ENCODE data around the gene TSPO2.

DNA sequence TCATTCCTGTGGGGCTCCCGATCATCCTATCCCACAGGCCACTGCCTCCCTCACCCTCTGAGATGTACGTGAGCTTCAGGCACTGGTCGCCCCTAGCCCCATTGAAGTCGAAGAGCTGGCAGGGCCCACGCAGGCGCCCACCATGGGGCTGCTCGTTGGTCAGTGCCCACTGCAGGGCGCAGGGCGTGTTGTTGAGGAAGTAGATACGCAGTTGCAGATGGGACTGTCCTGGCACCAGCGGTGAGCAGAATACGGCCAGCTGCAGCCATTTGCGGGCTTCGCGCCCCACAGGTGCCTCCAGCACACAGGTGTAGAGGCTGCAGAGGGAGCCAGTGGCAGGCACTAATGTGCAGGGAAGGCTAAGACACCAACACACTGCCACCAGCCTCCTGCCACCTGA, 9.4 kb upstream of the TSPO2 start:
- TF ChIP-seq, protein P1, sequence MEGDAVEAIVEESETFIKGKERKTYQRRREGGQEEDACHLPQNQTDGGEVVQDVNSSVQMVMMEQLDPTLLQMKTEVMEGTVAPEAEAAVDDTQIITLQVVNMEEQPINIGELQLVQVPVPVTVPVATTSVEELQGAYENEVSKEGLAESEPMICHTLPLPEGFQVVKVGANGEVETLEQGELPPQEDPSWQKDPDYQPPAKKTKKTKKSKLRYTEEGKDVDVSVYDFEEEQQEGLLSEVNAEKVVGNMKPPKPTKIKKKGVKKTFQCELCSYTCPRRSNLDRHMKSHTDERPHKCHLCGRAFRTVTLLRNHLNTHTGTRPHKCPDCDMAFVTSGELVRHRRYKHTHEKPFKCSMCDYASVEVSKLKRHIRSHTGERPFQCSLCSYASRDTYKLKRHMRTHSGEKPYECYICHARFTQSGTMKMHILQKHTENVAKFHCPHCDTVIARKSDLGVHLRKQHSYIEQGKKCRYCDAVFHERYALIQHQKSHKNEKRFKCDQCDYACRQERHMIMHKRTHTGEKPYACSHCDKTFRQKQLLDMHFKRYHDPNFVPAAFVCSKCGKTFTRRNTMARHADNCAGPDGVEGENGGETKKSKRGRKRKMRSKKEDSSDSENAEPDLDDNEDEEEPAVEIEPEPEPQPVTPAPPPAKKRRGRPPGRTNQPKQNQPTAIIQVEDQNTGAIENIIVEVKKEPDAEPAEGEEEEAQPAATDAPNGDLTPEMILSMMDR (optimal IDR thresholded peaks at IDR 0.05 in 1 of 3, IDR thresholded peaks at IDR 0.05 in 1 of 3, conservative IDR thresholded peaks at IDR 0.05 in 1 of 3; ENCODE audit: extremely low read depth in 1 of 3, insufficient read depth in 2 of 3, low read length in 3 of 3) = no peak
- TF ChIP-seq EZH2 (IDR thresholded peaks at IDR 0.05; ENCODE audit: low read length) = no peak

All from keratinocyte (primary cell).